GM10248 (cell line): ENCODE data around the gene DEGS2.

Experiments used
- CTCF ChIA-PET: fragments of 300-600 bp; sonication (Branson Sonifier 250); formaldehyde crosslinking; extraction: SDS; loops from one replicate; lab custom pipeline; 2021; ENCODE audit warnings: antibody characterized with exemption; lab: Yijun Ruan, JAX
- POLR2A ChIA-PET: fragments of 350-650 bp; sonication (Branson Sonifier 250); formaldehyde crosslinking; extraction: SDS; loops from one replicate; lab custom pipeline; 2020; ENCODE audit warnings: antibody characterized with exemption; lab: Yijun Ruan, JAX
- DNase-seq: peaks from one replicate; pipeline ENCODE4 v3.0.0; 2012; ENCODE audit errors: extremely low spot score
- TF ChIP-seq, protein P1 (sequence below): IDR thresholded peaks from 2 replicates; pipeline ENCODE4 v1.5.1; 2012; ENCODE audit warnings: mild to moderate bottlenecking, low read depth; ENCODE audit errors: extremely low read depth, missing control alignments, control extremely low read depth

DEGS2 gene

GRCh38 chr14:100124551-100125088 is 34.8 kb downstream of the DEGS2 start:
- ChIA-PET POLR2A (no interaction called here), CTCF (interaction anchor here (1.1 to 4.1 kb wide), 3 partner anchors 13 to 17 kb away, joined by 3 to 17 read pairs (median 5); no protein-coding TSS in a partner anchor)
- TF ChIP-seq, protein P1, sequence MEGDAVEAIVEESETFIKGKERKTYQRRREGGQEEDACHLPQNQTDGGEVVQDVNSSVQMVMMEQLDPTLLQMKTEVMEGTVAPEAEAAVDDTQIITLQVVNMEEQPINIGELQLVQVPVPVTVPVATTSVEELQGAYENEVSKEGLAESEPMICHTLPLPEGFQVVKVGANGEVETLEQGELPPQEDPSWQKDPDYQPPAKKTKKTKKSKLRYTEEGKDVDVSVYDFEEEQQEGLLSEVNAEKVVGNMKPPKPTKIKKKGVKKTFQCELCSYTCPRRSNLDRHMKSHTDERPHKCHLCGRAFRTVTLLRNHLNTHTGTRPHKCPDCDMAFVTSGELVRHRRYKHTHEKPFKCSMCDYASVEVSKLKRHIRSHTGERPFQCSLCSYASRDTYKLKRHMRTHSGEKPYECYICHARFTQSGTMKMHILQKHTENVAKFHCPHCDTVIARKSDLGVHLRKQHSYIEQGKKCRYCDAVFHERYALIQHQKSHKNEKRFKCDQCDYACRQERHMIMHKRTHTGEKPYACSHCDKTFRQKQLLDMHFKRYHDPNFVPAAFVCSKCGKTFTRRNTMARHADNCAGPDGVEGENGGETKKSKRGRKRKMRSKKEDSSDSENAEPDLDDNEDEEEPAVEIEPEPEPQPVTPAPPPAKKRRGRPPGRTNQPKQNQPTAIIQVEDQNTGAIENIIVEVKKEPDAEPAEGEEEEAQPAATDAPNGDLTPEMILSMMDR: no peak
- DNase-seq: no peak

- ChIA-PET POLR2A (no interaction called here), CTCF (interaction anchor here (1.1 kb wide), 1 partner anchor 16 kb away, joined by 3 read pairs; no protein-coding TSS in a partner anchor)
- TF ChIP-seq, protein P1: no peak
- no peak for DNase-seq
These were observed 35.8 kb downstream of the DEGS2 start for GRCh38 chr14:100123618-100124017.

- CTCF ChIA-PET: interaction anchor here (1.0 to 2.1 kb wide), 5 partner anchors 14 to 70 kb away, joined by 3 to 7 read pairs (median 7); no protein-coding TSS in a partner anchor
- DNase-seq: no peak
- TF ChIP-seq, protein P1: no peak
- POLR2A ChIA-PET: no interaction called here
These were observed 36.8 kb downstream of the DEGS2 start for GRCh38 chr14:100122481-100123223.

GRCh38 chr14:100121643-100122480 is 37.6 kb downstream of the DEGS2 start:
- ChIA-PET POLR2A (no interaction called here), CTCF (interaction anchor here (0.9 to 2.1 kb wide), 6 partner anchors 10 to 71 kb away, joined by 3 to 7 read pairs (median 6); no protein-coding TSS in a partner anchor)

GRCh38 chr14:100120522-100121269 is 38.7 kb downstream of the DEGS2 start:
- ChIA-PET CTCF (interaction anchor here (0.9 to 2.1 kb wide), 6 partner anchors 11 to 174 kb away, joined by 3 to 7 read pairs (median 4); no protein-coding TSS in a partner anchor), POLR2A (no interaction called here)
- no peak for DNase-seq
- TF ChIP-seq, protein P1: no peak

More at GRCh38 chr14:100121643-100122480, 37.6 kb downstream of the DEGS2 start:
- TF ChIP-seq, protein P1: no peak
- DNase-seq: no peak
